Measurements from ENCODE around the gene CDK12.
"Not testable (repeated sequence)": the region's sequence is repeated elsewhere in the genome, so short reads cannot be mapped to it uniquely, and the experiment has no call there.

Gene CDK12

DNA sequence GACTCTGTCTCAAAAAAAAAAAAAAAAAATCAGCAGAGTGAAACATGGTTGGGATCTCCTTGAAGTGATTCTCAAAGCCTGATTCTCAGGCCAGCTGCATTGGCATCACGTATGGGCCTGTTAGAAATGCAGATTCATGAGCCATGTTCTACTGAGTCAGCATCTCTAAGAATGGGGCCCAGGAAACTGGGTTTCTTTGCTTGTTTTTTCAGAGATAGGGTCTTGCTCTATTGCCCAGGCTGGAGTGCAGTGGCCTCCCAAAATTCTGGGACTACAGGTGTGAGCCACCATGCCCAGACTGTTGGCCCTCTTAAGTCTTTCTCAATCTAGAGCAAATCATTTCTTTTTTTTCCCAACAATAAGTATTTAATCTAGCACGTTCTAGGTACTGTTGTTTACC is 47.7 kb downstream of the CDK12 start:
- DNase-seq = no peak

DNA sequence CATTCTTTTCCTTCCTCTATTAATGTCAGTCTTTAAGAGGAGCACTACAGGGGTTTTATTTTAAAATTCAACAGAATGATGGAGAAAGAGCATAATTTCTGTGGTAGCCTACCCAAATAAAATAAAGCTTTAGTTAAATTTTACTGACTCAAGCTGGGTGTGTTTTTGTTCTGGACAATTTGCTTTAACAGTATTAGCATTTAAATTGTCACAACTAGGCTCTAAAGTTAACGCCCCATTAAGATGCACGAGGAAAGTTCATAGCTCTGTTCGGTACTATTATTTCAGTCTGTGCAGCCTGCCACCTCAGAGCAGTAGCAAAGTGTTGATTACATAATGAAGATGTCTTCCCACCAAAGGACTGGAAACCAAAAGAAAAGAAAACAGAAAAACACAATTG is 52.0 kb downstream of the CDK12 start:
- no peak for DNase-seq

DNA sequence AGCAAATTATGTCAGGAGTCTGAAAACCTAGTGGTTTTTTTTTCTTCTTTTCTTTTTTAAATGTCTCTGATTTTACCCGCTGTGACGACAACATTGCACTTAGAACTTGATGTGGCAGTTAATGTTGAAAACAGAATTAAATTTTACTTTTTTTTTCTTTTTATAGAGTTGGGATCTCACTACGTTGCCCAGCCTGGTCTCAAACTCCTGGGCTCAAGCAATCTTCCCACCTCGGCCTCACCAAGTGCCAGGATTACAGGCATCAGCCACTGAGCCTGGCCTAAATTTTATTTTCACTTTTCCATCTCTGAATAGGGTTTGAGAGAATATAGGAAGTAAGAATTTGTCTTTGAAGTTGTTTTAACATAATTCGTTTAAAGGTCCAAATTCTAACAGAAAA is 52.6 kb downstream of the CDK12 start:
- DNase-seq = no peak

DNA sequence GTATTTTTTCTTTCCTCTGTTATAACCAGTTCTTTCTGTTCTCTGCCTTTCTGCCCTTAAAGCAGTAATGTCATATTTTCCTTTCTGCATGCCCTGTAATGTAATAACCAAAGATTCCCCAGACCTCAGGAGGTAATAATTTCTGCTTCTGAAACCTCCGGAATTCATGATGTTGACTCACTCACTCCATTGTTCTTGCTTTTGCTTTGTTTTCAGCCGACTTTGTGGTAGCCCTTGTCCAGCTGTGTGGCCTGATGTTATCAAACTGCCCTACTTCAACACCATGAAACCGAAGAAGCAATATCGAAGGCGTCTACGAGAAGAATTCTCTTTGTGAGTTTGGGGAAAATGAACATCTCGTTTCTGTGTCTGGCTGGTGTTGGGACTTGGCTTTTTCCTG is 55.9 kb downstream of the CDK12 start:
- DNase-seq = no peak

DNA sequence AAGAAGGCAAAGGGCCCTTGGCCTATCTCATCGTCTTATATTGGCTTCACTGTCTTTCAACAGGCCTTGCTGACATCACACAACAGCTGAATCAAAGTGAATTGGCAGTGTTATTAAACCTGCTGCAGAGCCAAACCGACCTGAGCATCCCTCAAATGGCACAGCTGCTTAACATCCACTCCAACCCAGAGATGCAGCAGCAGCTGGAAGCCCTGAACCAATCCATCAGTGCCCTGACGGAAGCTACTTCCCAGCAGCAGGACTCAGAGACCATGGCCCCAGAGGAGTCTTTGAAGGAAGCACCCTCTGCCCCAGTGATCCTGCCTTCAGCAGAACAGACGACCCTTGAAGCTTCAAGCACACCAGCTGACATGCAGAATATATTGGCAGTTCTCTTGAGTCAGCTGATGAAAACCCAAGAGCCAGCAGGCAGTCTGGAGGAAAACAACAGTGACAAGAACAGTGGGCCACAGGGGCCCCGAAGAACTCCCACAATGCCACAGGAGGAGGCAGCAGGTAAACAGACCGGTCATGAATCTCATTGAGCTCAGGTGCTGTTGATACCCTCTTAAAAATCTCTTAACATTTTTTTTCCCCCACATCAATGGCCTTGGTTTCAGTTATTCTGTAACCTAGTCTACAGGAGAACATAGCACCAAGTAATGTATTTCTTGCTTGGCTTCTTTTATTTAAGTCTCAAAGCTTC is 64.7 kb downstream of the CDK12 start:
- DNase-seq = no peak

DNA sequence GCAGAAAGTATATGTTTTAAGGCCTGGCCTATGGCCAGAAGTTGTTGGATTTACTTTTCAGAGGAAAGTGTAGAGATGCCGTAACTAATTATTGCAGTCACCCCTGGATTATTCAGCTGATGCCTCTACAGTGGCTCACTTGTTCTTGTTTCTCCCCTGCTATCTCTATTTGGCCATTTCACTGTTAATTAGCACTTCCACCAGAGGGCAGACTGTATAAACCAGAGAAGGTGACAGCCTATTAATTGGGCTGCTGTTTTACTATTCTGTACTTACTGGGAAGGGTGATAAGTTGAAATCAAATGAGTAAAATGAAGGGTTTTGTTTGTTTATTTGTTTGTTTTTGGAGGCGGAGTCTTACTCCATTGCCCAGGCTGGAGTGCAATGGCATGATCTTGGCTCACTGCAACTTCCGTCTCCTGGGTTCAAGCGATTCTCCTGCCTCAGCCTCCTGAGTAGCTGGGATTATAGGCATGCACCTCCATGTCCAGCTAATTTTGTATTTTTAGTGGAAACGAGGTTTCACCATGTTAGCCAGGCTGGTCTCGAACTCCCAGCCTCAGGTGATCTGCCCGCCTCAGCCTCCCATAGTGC is 66.0 kb downstream of the CDK12 start:
- DNase-seq = peak; percentile 79

DNA sequence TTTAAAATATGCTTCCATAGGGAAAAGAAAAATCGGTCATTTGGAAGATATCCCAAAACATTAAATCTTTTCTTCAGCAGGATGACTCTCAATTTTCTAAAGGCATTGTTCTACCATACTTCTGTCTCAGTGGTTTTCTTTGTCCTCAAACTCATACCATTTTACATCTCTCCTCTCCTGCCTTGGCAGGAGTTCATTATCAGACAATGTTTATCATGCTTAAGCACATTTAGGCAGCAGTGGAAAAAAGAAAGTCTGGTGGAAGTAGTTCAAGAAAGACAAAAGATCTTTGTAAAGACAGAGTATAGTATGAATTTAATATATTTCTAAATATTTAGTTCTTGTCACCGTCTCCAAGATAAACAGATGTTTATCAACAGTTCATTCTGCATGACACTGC is 68.2 kb downstream of the CDK12 start:
- peak; percentile 92 for DNase-seq

DNA sequence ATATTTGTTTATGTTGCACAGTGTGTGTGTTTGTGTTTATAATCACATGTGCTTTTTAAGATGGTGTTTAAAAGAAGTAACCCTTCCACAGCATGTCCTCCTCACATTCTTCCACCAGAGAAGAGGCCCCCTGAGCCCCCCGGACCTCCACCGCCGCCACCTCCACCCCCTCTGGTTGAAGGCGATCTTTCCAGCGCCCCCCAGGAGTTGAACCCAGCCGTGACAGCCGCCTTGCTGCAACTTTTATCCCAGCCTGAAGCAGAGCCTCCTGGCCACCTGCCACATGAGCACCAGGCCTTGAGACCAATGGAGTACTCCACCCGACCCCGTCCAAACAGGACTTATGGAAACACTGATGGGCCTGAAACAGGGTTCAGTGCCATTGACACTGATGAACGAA is 69.2 kb downstream of the CDK12 start:
- DNase-seq = no peak

DNA sequence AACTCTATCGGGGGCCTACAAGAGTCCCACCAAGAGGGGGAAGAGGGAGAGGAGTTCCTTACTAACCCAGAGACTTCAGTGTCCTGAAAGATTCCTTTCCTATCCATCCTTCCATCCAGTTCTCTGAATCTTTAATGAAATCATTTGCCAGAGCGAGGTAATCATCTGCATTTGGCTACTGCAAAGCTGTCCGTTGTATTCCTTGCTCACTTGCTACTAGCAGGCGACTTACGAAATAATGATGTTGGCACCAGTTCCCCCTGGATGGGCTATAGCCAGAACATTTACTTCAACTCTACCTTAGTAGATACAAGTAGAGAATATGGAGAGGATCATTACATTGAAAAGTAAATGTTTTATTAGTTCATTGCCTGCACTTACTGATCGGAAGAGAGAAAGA is 70.0 kb downstream of the CDK12 start:
- DNase-seq = no peak

DNA sequence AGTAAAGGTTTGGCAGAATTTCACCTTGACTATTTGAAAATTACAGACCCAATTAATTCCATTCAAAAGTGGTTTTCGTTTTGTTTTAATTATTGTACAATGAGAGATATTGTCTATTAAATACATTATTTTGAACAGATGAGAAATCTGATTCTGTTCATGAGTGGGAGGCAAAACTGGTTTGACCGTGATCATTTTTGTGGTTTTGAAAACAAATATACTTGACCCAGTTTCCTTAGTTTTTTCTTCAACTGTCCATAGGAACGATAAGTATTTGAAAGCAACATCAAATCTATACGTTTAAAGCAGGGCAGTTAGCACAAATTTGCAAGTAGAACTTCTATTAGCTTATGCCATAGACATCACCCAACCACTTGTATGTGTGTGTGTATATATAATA is 72.6 kb downstream of the CDK12 start:
- no peak for DNase-seq

DNA sequence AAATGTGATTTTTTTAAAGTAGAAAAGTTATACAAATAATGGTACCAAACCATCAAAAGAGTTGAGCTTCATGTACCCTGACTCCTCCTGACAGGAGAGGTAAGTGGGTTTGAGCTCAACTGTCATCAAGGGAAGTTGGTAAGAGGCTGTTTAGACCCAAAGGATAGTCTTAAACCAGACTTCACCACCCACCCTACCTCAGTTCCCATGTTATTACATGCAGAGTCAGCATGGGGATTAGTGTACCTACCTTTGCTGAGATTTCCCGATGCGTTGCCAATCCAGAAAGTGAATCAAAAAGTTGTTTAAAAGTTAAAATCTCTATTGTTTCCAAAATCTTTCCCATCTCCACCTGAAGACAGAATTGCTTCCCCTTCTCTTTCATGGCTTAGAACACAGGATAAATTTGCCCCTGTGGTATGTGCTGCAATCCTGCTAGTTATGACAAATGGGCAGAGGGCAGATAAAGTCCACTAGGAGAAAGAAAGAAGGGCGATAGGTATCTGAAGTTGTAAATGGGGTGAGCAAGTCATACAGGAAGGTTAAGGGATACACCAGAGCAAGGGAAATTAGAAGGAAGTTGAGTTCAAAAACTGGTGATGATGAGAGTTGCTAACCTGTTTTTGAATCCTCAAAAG is 73.6 kb downstream of the CDK12 start:
- DNase-seq = no peak

DNA sequence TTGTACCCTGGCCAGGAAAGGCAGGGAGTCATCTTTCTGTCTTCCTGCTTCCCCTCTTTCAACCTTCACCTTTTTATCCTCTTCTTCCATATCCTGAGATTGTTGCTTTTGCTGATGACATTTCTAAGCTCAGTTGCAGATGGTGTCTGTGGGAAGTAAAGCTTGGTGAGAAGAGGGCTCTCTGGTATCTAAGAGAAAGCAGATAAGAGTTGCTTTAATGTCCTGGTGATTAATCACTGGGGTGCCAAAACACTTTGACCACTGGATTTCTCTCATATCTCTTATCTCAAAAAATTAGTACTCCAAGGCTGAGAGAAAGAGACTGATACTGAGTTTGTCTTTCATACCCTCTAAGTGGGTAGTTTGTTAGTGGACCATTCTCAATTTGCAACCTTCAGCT is 75.2 kb downstream of the CDK12 start:
- peak; percentile 66 for DNase-seq

DNA sequence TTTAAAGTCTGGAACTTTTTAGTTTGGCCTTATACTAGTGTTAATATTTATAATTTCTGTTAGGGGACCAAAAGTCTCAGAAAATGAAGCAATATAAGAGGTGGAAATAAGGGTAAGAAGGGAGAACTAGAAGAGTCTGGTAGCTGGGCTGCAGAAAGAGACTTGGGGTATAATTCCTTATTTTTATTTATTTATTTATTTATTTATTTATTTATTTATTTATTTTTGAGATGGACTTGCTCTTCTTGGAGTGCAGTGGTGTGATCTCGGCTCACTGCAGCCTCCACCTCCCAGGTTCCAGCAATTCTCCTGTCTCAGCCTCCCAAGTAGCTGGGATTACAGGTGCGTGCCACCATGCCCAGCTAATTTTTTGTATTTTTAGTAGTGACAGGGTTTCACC is 76.1 kb downstream of the CDK12 start:
- DNase-seq = not testable (repeated sequence)

DNA sequence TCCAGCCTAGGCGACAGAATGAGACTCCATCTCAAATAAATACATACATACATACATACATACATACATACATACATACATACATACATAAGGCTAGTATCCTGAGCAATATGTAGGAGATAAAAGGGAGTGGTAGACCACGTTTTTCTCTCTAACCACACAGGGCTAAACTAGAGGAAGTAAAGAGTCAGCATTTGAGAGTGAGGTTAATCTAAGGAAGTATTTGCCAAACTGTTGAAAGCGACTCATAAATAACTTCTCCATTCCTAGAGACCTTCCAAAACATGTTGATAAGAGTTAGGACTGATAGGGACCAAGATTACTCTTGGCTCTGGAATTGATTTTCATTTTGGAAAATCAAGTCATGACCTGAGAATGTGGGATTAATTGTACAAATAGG is 77.6 kb downstream of the CDK12 start:
- peak; percentile 48 for DNase-seq

DNA sequence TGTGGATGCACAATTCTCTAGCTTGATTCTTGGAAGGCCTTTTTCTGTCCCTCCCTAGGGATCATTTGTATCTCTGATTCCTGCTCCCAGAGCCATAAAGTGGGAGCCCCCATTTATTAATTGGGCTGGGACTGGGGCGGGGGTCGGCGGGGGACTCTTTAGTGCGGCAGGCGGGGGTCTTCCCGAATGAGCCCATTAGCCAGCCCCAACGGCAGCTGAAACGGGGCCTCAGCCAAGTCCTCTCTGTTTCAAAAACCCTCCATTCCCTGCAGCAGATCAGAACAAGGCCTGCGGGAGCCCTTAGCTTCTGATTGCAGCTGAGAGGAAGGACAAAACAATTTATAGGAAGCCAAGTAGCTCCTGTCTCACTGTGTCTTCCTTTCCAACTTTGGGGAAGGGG is 79.3 kb downstream of the CDK12 start:
- no peak for DNase-seq

DNA sequence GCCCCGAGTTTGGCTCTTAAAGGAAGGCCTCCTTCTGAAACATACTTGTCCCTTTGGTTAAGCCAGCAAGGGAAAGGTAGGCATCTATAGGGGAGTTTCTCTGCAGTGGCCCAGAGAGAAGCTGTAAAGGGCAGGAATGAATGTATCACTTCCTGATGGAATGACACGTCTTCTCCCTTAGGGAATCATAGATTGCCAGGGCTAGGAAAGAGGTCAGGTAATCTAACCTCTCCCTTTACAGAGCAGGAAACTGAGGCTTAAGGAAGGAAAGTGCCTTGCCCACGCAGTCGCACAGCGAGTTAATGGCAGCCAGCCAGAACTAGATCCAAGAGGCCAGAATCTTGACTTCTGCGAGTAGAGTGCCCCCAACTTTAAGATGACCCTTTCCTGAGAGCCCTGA is 80.4 kb downstream of the CDK12 start:
- DNase-seq = no peak

DNA sequence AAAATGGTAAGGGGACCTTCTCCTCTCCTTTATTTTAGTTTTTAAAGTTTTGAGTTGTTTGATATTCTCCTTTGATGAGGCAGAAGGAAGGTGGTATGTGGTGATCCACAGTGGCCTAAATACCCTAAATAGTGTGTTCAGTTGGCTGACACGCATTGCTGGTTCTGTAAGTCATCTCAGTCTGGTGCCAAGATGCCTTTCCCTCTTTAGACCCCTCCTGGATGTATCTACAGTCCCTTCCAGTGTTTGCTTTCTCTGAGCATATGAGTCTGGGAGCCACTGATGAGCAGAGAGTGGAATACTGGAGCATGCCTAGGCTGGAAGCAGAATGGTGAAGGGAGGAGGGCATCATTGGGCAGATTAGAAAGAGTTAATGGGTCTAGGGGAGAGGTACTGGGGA is 81.9 kb downstream of the CDK12 start:
- no peak for DNase-seq

DNA sequence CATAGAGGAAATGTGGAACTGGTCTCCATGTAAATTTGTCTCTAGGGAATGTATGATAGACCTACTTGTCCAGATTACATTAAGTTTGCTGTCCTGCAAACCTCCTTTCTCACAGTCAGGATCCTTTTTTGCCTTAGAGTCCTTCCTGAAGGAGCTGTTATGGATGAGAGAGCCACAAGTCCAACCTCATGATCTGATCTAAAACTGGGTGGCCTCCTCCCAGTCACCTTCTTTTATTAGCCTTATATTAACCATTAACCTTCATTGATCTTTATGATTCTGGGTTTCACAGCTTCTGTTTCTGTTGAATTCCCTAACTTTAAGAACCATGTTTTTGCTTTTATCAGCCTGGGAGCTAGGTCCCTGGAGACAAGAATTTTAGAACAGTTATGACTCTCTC is 82.4 kb downstream of the CDK12 start:
- DNase-seq = no peak

DNA sequence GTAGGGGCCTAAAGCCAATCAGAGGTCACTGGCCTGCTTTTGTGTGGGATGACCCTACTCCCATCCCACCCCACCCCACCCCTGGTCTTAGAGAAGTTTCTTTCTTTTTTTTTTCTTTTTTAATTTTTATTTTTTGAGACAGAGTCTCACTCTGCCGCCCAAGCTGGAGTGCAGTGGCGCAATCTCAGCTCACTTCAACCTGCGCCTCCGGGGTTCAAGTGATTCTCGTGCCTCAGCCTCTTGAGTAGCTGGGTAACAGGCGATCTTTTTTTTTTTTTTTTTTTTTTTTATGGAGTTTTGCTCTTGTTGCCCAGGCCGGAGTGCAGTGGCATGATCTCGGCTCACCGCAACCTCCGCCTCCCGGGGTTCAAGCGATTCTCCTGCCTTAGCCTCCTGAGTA is 83.1 kb downstream of the CDK12 start:
- not testable (repeated sequence) for DNase-seq

DNA sequence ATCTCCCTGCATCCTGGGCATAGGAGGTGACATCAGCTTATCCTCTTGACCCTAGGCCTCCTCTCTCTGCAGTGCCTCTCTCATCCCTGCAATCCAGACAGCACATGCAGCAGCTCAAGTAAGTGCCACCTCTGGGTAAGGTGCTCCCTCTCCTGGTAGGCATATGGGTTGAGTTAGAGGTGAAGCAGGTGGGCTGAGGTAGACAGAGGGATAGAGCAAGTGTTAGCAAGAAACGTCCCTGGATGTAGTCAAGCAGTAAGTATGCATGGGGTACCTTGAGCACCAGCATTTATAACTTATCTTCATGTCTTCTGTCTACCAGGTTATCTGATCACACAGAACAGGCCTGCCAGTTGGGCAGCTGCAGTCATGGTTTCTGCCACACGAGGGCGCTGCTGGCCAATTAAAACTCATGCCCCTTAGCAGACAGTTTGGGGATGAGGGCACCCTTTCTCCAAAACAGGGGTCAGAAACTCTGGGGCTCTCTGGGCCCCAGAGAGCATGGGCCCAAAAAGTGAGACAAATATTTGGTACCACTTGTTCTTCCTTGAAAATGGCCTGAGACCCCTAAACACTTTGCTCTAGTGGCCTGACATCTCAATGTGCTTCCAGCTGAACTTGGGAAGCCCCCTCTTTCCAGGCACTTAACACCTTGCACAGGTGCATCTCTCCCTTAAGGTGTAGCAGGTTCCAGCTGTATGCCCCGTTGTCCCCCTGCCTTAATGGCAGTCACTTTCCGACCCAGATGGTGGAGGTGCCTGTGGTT is 86.6 kb downstream of the CDK12 start:
- DNase-seq = peak; percentile 72

DNA sequence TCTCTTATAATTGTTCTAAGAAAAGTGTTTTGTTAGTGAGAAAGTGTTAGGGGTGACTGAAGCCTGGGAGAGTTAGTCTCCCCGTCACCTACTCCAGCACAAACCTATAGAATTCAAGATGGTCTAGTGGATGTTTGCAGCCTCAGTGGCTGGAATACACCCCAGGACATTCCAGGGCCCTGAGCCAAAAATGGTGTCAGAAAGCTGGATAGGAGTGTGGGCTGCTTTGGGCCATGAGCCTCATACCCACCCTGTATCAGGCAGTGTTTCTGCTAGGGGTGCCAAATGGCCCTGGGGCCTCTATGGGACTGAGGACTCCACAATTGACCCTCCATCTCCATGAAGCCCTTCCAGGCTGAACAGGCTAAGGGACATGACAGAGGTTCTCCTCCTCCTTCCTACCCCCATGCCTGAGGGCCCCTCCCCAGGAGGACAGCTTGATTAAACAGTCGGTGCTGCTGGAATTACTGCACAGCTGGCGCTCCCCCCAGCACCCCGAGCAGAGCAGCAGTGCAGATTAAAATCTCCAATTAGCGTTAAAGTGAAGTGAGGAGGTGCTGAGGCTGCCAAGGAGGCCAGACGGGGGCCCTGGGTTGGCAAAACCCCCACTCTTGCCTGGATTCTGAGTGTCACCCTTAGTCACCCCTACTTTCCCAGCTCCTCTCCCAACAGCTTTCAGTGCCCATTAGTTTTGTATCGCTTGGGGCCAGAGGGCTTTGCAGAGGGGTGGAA is 87.4 kb downstream of the CDK12 start:
- no peak for DNase-seq

DNA sequence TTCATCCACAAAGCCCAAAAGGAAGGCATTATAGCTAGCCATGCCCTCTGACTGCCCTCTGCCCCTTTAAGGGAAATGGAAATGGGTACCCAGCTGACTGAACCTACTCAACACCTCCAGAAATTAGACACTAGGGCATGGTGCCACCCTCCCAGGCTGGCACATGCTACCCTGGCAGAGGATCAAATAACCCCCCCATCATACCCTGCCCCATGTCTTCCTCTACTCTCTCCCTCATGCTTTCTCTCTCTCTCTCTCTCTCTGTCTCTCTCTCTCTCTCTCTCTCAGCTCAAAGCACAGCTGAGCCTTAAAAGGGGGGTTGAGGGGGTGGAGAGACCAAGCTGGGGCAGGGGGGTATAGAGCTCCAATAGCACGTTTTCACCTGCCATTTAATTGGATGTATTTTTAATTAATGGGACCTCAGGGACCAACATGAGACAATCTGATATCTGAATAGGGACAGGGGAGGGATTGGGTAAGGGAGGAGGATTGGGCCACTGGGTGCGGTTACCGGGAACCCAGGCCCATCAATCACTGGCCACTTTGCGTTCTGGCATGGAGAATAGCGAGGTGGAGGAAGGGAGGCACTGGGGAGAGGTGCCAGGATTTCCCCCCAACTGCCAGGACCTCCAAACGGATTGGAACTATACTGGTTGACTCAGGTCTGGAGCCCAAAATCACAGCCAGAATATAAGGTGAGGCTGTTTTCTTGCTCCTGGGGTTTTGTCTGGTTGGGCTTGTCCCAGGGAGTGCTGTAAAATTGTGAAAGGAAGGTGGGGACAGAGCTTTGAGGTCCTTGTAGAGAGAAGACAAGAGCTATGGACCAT is 88.7 kb downstream of the CDK12 start:
- DNase-seq = no peak

All from hematopoietic multipotent progenitor cell treated with erythropoietin and hydrocortisone succinate and interleukin-3 and kit ligand, for 8 days (in vitro differentiated cells).